ENCODE data around the gene ABI3BP.

Gene ABI3BP

GRCh38 chr3:100975714-100976113 is 17.5 kb downstream of the ABI3BP start:
- H3K4me3 ChIP-seq (ENCODE audit: low read depth, low read length) = no peak overlapping the region
- no peak for DNase-seq (ENCODE audit: low read depth)
- in situ Hi-C loops (cut with HindIII; ENCODE audit: low sequenced_read_pairs) = no loop called here
- no peak for TF ChIP-seq CTCF (IDR thresholded peaks at IDR 0.05; ENCODE audit: low read depth, low read length, missing control alignments)

- in situ Hi-C loops (cut with HindIII; ENCODE audit: low sequenced_read_pairs) = no loop called here
- no peak for DNase-seq (ENCODE audit: low read depth)
- no peak for TF ChIP-seq CTCF (IDR thresholded peaks at IDR 0.05; ENCODE audit: low read depth, low read length, missing control alignments)
- H3K4me3 ChIP-seq (ENCODE audit: low read depth, low read length) = no peak overlapping the region
Observed at GRCh38 chr3:100973594-100973993, 19.6 kb downstream of the ABI3BP start.

GRCh38 chr3:100972867-100973266 is 20.4 kb downstream of the ABI3BP start:
- in situ Hi-C loops (cut with HindIII; ENCODE audit: low sequenced_read_pairs) = no loop called here
- TF ChIP-seq CTCF (IDR thresholded peaks at IDR 0.05; ENCODE audit: low read depth, low read length, missing control alignments) = no peak
- H3K4me3 ChIP-seq (ENCODE audit: low read depth, low read length) = no peak overlapping the region
- DNase-seq (ENCODE audit: low read depth) = no peak

- TF ChIP-seq CTCF (IDR thresholded peaks at IDR 0.05; ENCODE audit: low read depth, low read length, missing control alignments) = no peak
- in situ Hi-C loops (cut with HindIII; ENCODE audit: low sequenced_read_pairs) = no loop called here
- no peak for DNase-seq (ENCODE audit: low read depth)
- H3K4me3 ChIP-seq (ENCODE audit: low read depth, low read length) = no peak overlapping the region
Observed at GRCh38 chr3:100972301-100972844, 20.8 kb downstream of the ABI3BP start.

GRCh38 chr3:100971798-100972197 is 21.4 kb downstream of the ABI3BP start:
- no peak for TF ChIP-seq CTCF (IDR thresholded peaks at IDR 0.05; ENCODE audit: low read depth, low read length, missing control alignments)
- in situ Hi-C loops (cut with HindIII; ENCODE audit: low sequenced_read_pairs) = no loop called here
- DNase-seq (ENCODE audit: low read depth) = no peak
- no peak overlapping the region for H3K4me3 ChIP-seq (ENCODE audit: low read depth, low read length)

GRCh38 chr3:100970477-100970990 is 22.7 kb downstream of the ABI3BP start:
- TF ChIP-seq CTCF (IDR thresholded peaks at IDR 0.05; ENCODE audit: low read depth, low read length, missing control alignments) = no peak
- no peak for DNase-seq (ENCODE audit: low read depth)
- H3K4me3 ChIP-seq (ENCODE audit: low read depth, low read length) = no peak overlapping the region
- in situ Hi-C loops (cut with HindIII; ENCODE audit: low sequenced_read_pairs) = no loop called here

Measured in astrocyte of the cerebellum (primary cell).